Heart left ventricle (tissue), 16 donors: ENCODE results near the gene SMYD1. TPM values are rescaled to one million over a fixed set of nuclear protein-coding genes. Genes with fewer than 3 reads are reported as not detected.

Experiments used
- ATAC-seq, 4 donors: fragments of 200-7000 bp; cut with Tn5 transposase; one replicate each; pipeline ENCODE4 v1.9.1; 2020 to 2022; ENCODE audit warnings: moderate library complexity in 4 of 4, mild to moderate bottlenecking in 3 of 4, moderate number of reproducible peaks in 1 of 4
- DNase-seq, 5 donors: peaks; one replicate each; pipeline ENCODE4 v3.0.0-alpha.2; 2020
- H3K27ac ChIP-seq, 12 donors: fragments of 200-600 bp; sonication (generic) in 4 of 12; one replicate each; pipeline versions ENCODE4 v1.5.0 to v1.8.0; 2016 to 2022; ENCODE audit warnings: mild to moderate bottlenecking in 2 of 12
- H3K27me3 ChIP-seq, 9 donors: fragments of 200-600 bp; sonication (generic) in 2 of 9; one replicate each; pipeline versions ENCODE4 v1.5.1 to v1.8.0; 2016 to 2022; ENCODE audit warnings: mild to moderate bottlenecking in 3 of 9
- H3K36me3 ChIP-seq, 9 donors: fragments of 200-600 bp; sonication (generic) in 2 of 9; one replicate each; pipeline versions ENCODE4 v1.5.0 to v1.8.0; 2018 to 2022; ENCODE audit warnings: mild to moderate bottlenecking in 2 of 9
- H3K4me1 ChIP-seq, 12 donors: fragments of 200-600 bp; sonication (generic) in 4 of 12; one replicate each; pipeline versions ENCODE4 v1.5.0 to v1.8.0; 2016 to 2022; ENCODE audit warnings: mild to moderate bottlenecking in 3 of 12
- H3K4me3 ChIP-seq, 12 donors: fragments of 200-600 bp; sonication (generic) in 4 of 12; one replicate each; pipeline versions ENCODE4 v1.5.0 to v1.8.0; 2017 to 2022; ENCODE audit warnings: mild to moderate bottlenecking in 9 of 12, moderate library complexity in 4 of 12
- H3K9me3 ChIP-seq, 12 donors: fragments of 200-600 bp; sonication (generic) in 4 of 12; one replicate each; pipeline versions ENCODE4 v1.5.0 to v1.8.0; 2016 to 2022; ENCODE audit warnings: mild to moderate bottlenecking in 1 of 12
- POLR2A ChIP-seq, 2 donors: fragments of 450-650 bp; IDR thresholded peaks; one replicate each; pipeline ENCODE4 v1.6.1; 2017; ENCODE audit warnings: antibody characterized with exemption in 2 of 2, mild to moderate bottlenecking in 2 of 2, moderate library complexity in 2 of 2
- WGBS, 4 donors: extraction: QIAGEN DNeasy Blood & Tissue Kit in 2 of 4; methylation state at CpG; one replicate each; pipeline versions ENCODE4 v1.1.5 to v1.1.7; 2013 to 2018; 5-methylcytosine and 5-hydroxymethylcytosine counted together
- intact Hi-C, 10 donors: fragments of 100-400 bp; cut with DNase I; formaldehyde crosslinking; loops; one replicate each; pipeline versions ENCODE4 v1.11.1 to v1.14.2; 2022
- polyA plus RNA-seq, 2 donors: library from polyadenylated mRNA; stranded (reverse); fragments of 200-250 nt; gene quantifications; one replicate each; pipeline ENCODE4 v1.2.3, GENCODE V29; 2013
- total RNA-seq, 9 donors: library from RNA; depleted of rRNA in 2 of 9; stranded (reverse); fragments of >200 nt in 2 of 9; fragmentation: NEBNext Ultra II Directional in 3 of 9; extraction: Animal tissue kit (Norgen Biotek cat#: 25700) in 3 of 9; gene quantifications; one replicate each; pipeline versions ENCODE4 v1.1.0 to v1.2.4, GENCODE V29; 2016 to 2023
- TF ChIP-seq, protein P1 (sequence below), 12 donors: fragments of 200-600 bp; sonication (generic) in 4 of 12; IDR thresholded peaks; one replicate each; pipeline versions ENCODE4 v1.5.0 to v1.8.0; 2018 to 2022; ENCODE audit warnings: antibody characterized with exemption in 12 of 12, mild to moderate bottlenecking in 5 of 12
- donor health status: ischemic (EF 13 %, LVEDD 7.1; RV severe dilation, severe dysfunction).
- donor health status: healthy with polysubstance abuse.
- donor health status: DM: no; HTN: yes; CAD: no.
- donor health status: DM: no; HTN: no; CAD: no.
- donor health status: ischemic (EF 25% LVEDD 6.9; RV normal size, moderate dysfunction).
- donor health status: ischemic (EF 25% LVEDD 5.7; RV mildly dilated, moderate dysfunction).
- donor health status: healthy.
- donor health status: DM: yes; HTN: yes; CAD: no.
- donor health status: ischemic (EF 35%, LVEDD 5.7; RV mildly dilated, moderate dysfunction).
- donor health status: nonischemic (EF 11% LVEDD 7.7; RV severe dilation, severe dysfunction).
- donor health status: DM: yes; HTN: yes; CAD: no.
- donor health status: PGD.
- donor health status: ischemic (EF 29% LVEDD 5.4; RV normal size, mild dysfunction).
- donor health status: nonischemic (EF 23%, LVEDD 6.1; RV moderate dilation, normal function).

Gene SMYD1
- total and polyA plus RNA-seq, 11 donors, result 132 to 658 (median 346) TPM

DNA sequence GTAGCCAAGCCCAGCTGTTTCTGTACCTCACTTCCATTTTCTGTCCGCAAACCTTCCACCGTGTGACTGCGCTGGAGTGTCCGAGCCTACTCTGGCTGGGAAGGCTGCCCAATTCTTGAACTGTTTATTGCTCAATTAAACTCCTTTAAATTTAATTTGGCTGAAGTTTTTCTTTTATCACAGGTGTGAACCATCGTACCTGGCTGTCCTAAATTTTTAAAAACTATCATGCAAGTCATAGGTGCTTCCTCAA, 45.0 kb upstream of the SMYD1 start:
- no peaks in the 10 kb centered on the region for H3K27me3 ChIP-seq
- TF ChIP-seq, protein P1, sequence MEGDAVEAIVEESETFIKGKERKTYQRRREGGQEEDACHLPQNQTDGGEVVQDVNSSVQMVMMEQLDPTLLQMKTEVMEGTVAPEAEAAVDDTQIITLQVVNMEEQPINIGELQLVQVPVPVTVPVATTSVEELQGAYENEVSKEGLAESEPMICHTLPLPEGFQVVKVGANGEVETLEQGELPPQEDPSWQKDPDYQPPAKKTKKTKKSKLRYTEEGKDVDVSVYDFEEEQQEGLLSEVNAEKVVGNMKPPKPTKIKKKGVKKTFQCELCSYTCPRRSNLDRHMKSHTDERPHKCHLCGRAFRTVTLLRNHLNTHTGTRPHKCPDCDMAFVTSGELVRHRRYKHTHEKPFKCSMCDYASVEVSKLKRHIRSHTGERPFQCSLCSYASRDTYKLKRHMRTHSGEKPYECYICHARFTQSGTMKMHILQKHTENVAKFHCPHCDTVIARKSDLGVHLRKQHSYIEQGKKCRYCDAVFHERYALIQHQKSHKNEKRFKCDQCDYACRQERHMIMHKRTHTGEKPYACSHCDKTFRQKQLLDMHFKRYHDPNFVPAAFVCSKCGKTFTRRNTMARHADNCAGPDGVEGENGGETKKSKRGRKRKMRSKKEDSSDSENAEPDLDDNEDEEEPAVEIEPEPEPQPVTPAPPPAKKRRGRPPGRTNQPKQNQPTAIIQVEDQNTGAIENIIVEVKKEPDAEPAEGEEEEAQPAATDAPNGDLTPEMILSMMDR (IDR thresholded peaks at IDR 0.05), result no peak
- no peak for TF ChIP-seq POLR2A (IDR thresholded peaks at IDR 0.05)
- H3K9me3 ChIP-seq, result no peaks in the 10 kb centered on the region
- ATAC-seq, result no peak
- peaks cover 0 to 18% (median 3%) of the 10 kb centered on the region in 9 donors for H3K36me3 ChIP-seq
- intact Hi-C loops, result no loop called here
- 94 to 99% (median 95%) methylated on average over 5 of the region's 5 CpGs for WGBS, 4 donors
- no peak for DNase-seq
- no peak overlapping the region for H3K27ac ChIP-seq
- peaks cover 0 to 8% (median 0%) of the 10 kb centered on the region in 12 donors for H3K4me1 ChIP-seq
- no peak overlapping the region for H3K4me3 ChIP-seq

DNA sequence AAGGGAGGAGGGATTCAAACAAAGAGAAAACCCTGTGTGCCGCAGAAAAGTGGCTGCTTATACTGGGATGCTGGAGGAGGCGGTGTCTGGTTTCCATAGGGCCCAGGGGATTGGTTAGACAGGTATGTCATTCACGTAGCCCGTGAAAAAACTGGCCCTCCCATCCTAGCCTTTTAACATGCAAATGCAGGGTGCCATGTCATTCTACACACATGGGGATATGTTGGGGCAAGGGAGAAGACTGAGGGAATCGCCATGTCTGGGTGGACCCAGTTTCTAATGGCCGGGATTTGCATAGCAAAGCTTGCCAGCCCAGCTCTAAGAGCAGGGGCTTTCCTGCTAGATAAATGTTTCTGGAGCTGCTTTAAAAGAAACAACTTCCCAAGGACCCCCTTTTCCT, 43.1 kb upstream of the SMYD1 start:
- H3K36me3 ChIP-seq, result peaks cover 0 to 37% (median 20%) of the 10 kb centered on the region in 9 donors
- H3K9me3 ChIP-seq, result no peaks in the 10 kb centered on the region
- H3K27ac ChIP-seq, result no peak overlapping the region
- no peak overlapping the region for H3K4me3 ChIP-seq
- intact Hi-C loops, result no loop called here
- TF ChIP-seq, protein P1 (IDR thresholded peaks at IDR 0.05), result no peak
- no peak for TF ChIP-seq POLR2A (IDR thresholded peaks at IDR 0.05)
- WGBS, 4 donors, result 74 to 78% (median 76%) methylated on average over 6 of the region's 6 CpGs
- no peaks in the 10 kb centered on the region for H3K27me3 ChIP-seq
- DNase-seq, result no peak
- peaks cover 0 to 17% (median 0%) of the 10 kb centered on the region in 12 donors for H3K4me1 ChIP-seq
- no peak for ATAC-seq

DNA sequence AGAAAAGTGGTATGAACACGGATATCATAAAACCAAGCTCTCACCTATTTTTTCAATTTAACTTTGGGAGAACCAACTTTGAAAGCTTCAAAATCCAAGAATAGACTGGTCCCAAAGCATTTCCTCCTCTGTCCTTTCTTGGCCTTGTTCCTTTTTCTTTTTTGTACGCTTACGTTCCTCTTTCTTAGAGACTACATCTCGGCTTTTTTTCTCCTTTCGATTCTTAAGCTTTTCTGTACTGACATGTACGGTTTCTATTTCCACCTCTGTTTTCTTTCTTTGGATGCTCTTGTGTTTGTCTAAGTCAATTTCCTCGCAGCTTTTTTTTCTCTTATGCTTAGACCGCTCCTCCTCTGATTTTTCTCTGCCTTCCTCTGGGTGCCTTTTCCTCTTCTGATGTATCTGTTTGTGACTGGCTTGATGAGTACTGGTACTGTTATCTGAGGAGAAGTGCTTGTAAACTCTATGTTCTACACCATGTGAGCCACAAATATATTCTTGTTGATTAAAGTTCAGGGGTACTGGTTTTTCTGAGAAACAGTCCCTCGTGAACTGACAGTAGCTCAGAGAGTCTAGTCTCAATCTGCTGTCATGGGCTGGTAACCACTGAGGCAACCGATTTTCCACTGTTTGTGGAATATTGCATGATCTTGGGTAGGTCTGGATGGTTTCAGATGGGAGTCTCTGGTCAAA, 39.8 kb upstream of the SMYD1 start:
- Histone ChIP-seq H3K36me3 (peaks cover 0 to 69% (median 54%) of the 10 kb centered on the region in 9 donors), H3K27me3 (no peaks in the 10 kb centered on the region), H3K4me3 (peak overlapping the region in 1 of 12 donors; percentile 23), H3K4me1 (peaks cover 0 to 17% (median 0%) of the 10 kb centered on the region in 12 donors), H3K9me3 (no peaks in the 10 kb centered on the region), H3K27ac (peak overlapping the region in 1 of 12 donors; percentile 52)
- no peak for TF ChIP-seq POLR2A (IDR thresholded peaks at IDR 0.05)
- TF ChIP-seq, protein P1 (IDR thresholded peaks at IDR 0.05), result no peak
- intact Hi-C loops, result no loop called here
- 89 to 92% (median 90%) methylated on average over 10 of the region's 10 CpGs for WGBS, 4 donors
- DNase-seq (no peak), ATAC-seq (no peak)

DNA sequence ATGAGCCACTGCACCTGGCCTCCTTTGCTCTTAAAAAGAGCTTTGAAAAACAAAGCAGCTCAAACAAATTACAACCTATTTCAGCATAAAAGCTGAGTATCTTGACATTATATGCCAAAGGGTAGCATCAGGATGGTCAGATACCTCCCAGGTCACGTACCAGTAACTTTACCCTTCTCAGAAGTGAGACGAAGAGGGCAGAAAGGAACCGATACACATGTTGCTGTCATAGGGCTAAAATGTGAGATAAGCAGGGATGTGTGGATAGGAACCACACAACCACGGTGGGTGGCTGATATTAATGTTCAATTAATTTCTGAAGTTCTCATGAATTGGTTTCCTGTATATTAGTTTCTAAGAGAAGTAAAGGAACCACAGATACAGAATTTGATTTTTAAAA, 38.7 kb upstream of the SMYD1 start:
- ATAC-seq (no peak), DNase-seq (no peak)
- intact Hi-C loops, result no loop called here
- Histone ChIP-seq H3K4me3 (no peak overlapping the region), H3K27ac (no peak overlapping the region), H3K4me1 (peaks cover 0 to 17% (median 0%) of the 10 kb centered on the region in 12 donors), H3K36me3 (peaks cover 2 to 79% (median 59%) of the 10 kb centered on the region in 9 donors), H3K9me3 (no peaks in the 10 kb centered on the region), H3K27me3 (no peaks in the 10 kb centered on the region)
- 93 to 98% (median 95%) methylated on average over 4 of the region's 4 CpGs for WGBS, 4 donors
- TF ChIP-seq POLR2A (IDR thresholded peaks at IDR 0.05), result no peak
- TF ChIP-seq, protein P1 (IDR thresholded peaks at IDR 0.05), result no peak
